GM18511 (cell line): ENCODE results near the gene RALBP1.

Experiments used
- ATAC-seq: cut with Tn5 transposase; IDR thresholded peaks from one replicate; pipeline ENCODE4 v1.9.1; 2021; ENCODE audit warnings: mild to moderate bottlenecking, moderate library complexity; ENCODE audit not compliant: unreplicated experiment

The RALBP1 gene

GRCh38 chr18:9542924-9543323 is 67.6 kb downstream of the RALBP1 start:
- no peak for ATAC-seq

DNA sequence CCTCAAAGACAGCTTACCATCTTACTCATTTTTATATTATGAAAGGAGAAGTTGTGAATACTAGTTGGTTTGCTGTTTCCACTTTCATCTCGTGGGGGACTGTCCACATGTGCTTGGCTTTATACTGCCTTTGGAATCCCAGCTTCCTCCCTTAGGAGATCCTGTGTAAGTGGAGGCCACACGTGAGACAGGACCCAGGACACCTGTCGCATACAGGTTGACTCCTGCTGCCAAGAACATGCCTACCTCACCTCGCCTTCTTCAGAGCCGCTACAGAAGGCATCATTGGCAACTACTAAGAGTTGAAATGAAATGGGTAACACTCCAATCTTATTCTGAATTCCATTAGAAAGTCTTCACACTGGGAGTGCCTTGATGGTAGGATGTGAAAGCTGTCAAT is 69.7 kb downstream of the RALBP1 start:
- no peak for ATAC-seq

- no peak for ATAC-seq
Observed at GRCh38 chr18:9546468-9546867, 71.2 kb downstream of the RALBP1 start.

- ATAC-seq: no peak
Observed at GRCh38 chr18:9547782-9548181, 72.5 kb downstream of the RALBP1 start.

GRCh38 chr18:9549405-9549804 is 74.1 kb downstream of the RALBP1 start:
- ATAC-seq: no peak

GRCh38 chr18:9550429-9550828 is 75.1 kb downstream of the RALBP1 start:
- no peak for ATAC-seq

DNA sequence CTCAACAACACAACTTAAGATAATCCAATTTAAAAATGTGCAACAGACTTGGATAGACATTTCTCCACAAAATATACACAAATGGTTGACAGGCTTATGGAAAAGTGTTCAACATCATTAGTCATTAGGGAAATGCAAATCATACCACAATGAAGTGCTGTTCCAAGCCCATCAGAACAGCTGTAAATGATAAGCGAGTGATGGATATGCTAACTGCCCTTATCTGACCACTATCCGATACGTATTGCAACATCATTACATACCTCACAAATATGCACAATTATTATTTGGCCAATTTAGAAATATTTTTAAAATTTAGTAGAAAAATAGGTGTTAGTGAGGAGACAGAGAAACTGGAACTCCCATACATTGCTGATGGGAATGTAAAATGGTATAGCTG is 76.9 kb downstream of the RALBP1 start:
- ATAC-seq: no peak

DNA sequence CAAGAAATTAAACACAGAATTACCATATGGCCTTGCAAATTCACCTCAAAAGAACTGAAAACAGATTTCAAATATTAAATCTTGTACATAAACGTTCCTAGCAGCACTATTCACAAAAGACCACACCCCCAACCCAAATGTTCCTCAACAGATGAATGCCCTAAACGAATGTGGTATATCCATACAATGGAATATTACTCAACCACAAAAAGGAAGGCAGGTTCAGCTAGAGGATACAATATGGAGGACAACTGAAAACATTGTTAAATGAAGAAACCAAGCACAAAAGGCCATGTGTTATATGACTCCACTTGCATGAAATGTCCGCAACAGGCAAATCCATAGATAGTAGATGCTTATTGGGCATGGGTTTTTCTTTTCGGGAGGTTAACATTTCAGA is 77.3 kb downstream of the RALBP1 start:
- ATAC-seq: no peak

GRCh38 chr18:9557250-9557943 is 82.1 kb downstream of the RALBP1 start:
- no peak for ATAC-seq

- ATAC-seq: no peak
Observed at GRCh38 chr18:9558387-9559064, 83.2 kb downstream of the RALBP1 start.

DNA sequence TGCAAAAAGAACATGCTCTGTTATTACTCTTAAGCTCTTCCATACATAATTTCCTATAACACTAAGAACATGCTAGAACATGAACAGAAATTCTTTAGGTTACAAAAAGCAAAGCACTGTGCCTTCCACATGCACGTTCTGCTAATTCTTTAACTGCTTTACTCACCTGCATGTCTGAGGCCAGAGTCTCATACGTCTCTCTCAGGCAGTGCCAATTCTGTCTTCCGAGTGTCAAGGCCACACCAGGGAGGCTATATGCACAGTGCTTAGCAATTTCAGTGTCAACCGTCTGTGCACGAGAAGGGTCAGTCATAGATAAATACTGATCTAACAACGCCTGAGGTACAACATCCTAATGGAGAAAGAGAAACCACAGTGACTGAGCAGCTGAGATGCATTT is 83.9 kb downstream of the RALBP1 start:
- ATAC-seq: no peak

DNA sequence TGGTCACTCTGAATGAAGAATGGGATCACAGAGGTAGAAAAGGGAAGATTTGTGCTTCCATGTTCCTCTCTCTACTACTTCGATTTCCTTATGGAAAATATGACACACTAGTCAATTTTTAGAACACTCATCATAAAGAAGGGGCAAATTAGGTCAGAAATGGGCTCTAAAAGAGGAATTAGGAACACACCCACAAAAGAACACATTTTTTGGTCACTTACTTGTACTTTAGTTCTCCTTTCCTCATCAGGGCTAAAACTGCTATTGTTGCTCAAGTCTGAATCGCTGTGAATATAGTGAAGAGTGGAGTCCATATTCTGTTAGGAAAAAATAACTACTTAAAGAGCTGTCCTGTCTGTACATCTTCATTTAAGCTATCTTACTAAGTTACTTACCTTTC is 86.4 kb downstream of the RALBP1 start:
- ATAC-seq: no peak

- no peak for ATAC-seq
Observed at GRCh38 chr18:9562584-9562983, 87.3 kb downstream of the RALBP1 start.

DNA sequence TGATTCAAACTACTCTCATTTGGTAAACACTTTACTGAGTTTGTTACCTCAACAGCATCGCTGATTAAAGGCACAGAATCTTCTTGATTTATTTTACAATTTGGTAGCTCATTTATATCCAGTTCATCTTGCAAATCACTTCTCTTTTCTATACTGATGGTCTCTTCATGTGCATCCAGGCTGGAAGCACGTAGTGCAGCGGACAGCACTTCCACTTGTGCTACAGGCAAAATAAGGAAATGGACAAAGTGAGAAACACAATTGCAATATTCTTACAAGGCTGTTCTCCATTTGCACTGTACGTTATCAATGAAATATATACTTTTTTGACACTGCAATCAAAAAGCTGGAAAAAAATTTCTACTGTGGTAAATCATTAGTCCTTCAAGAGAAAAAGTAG is 88.0 kb downstream of the RALBP1 start:
- ATAC-seq: no peak

DNA sequence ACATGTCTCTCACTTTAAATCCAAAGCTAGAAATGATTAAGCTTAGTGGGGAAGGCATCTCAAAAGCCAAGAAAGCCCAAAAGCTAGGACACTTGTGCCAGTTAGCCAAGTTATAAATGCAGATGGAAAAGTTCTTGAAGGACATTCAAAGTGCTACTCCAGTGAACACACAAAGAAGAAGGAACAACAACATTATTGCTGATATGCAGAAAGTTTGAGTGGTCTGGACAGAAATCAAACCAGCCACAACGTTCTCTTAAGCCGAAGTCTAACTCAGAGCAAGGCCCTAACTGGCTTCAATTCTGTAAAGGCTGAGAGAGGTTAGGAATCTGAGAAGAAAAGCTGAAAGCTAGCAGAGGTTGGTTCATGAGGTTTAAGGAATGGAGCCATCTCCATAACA is 90.1 kb downstream of the RALBP1 start:
- ATAC-seq: no peak

DNA sequence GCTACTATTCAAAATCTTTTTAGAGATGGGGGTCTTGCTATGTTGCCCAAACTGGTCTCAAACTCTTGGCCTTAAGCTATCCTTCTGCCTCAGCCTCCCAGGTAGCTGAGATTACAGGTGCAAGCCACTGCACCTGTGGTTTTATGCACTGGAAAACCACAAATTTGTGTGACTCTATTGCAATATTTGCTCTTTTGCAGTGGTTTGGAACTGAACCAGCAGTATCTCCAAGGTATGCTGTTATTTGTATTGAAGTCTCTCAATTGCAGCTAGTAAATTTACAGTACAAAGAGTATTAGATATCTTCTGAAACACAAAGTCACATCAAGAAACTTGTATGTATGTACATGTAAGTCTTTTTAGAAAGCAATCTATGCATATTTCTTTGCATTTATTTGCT is 92.9 kb downstream of the RALBP1 start:
- ATAC-seq: no peak

DNA sequence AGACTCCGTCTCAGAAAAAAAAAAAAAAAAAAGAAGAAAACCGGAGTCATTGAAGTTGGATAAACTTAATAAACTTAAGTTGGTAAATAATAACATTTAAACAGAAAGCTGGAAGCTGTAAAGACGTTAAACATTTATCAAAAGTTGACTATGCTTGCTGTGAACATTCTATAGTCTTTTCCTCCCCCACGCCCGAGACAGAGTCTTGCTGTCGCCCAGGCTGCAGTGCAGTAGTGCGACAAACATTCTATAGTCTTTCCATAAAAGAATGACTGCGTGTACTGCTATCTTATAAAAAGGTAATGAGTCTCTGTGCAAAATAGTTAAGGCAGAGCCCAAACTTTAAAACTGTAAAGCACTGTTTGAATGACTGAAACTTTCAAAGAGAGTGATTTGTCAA is 93.9 kb downstream of the RALBP1 start:
- ATAC-seq: no peak

GRCh38 chr18:9570255-9570654 is 94.9 kb downstream of the RALBP1 start:
- ATAC-seq: no peak

- ATAC-seq: no peak
Observed at GRCh38 chr18:9571546-9571945, 96.2 kb downstream of the RALBP1 start.

- no peak for ATAC-seq
Observed at GRCh38 chr18:9574473-9575115, 99.3 kb downstream of the RALBP1 start.

DNA sequence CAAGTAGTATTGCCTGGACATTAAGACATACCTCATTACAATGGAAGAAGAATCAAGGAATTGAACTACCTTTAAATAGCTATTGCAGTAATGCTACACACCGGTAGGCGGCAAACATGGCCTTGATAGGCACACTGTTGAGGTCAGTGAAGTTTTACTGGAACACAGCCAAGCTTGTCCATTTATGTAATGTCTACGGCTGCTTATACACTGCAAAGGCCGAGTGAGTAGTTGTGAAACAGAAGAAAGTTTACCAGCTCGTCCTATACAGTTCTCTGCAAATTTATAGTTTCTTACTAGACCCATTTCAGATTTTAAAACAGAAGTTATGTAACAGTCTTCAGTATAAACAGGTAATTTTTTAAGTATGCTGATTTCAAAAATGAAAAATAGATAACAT is 100.2 kb downstream of the RALBP1 start:
- ATAC-seq: peak; percentile 69

GRCh38 chr18:9577361-9577760 is 102.0 kb downstream of the RALBP1 start:
- ATAC-seq: no peak
